Left lung (tissue), 10 donors: ENCODE measurements around the gene ST3GAL3. TPM values are rescaled to one million over a fixed set of nuclear protein-coding genes. Genes with fewer than 3 reads are reported as not detected.

Experiments used
- ATAC-seq: fragments of 200-7000 bp; cut with Tn5 transposase; one replicate; pipeline ENCODE4 v1.9.1; 2020; ENCODE audit warnings: moderate library complexity
- DNase-seq, 4 donors: peaks; one replicate each; pipeline ENCODE4 v3.0.0-alpha.2; 2013 to 2020
- H3K27ac ChIP-seq, 2 donors: fragments of 200-600 bp; sonication (generic) in 1 of 2; one replicate each; pipeline versions ENCODE4 v1.5.0 to v1.8.0; 2020 to 2021
- H3K27me3 ChIP-seq, 2 donors: fragments of 200-600 bp; sonication (generic) in 1 of 2; one replicate each; pipeline versions ENCODE4 v1.5.0 to v1.8.0; 2020 to 2021
- H3K36me3 ChIP-seq, 2 donors: fragments of 200-600 bp; sonication (generic) in 1 of 2; one replicate each; pipeline versions ENCODE4 v1.5.0 to v1.8.0; 2020 to 2021
- H3K4me1 ChIP-seq, 2 donors: fragments of 200-600 bp; one replicate each; pipeline ENCODE4 v1.8.0; 2021
- H3K4me3 ChIP-seq, 2 donors: fragments of 200-600 bp; sonication (generic) in 1 of 2; one replicate each; pipeline versions ENCODE4 v1.5.0 to v1.8.0; 2020 to 2021; ENCODE audit warnings: mild to moderate bottlenecking in 1 of 2
- H3K9me3 ChIP-seq, 2 donors: fragments of 200-600 bp; sonication (generic) in 1 of 2; one replicate each; pipeline versions ENCODE4 v1.5.0 to v1.8.0; 2020 to 2021
- intact Hi-C, 2 donors: fragments of 100-400 bp; cut with DNase I; formaldehyde crosslinking; loops; one replicate each; pipeline versions ENCODE4 v1.11.2 to v1.14.2; 2022
- polyA plus RNA-seq, 6 donors: library from polyadenylated mRNA; unstranded; fragments of 120-200 nt; gene quantifications; one replicate each; pipeline ENCODE4 v1.2.1, GENCODE V29; 2013; ENCODE audit not compliant: insufficient read length in 6 of 6
- total RNA-seq, 2 donors: library from RNA; stranded (reverse); fragmentation: NEBNext Ultra II Directional; extraction: Animal tissue kit (Norgen Biotek cat#: 25700); gene quantifications; one replicate each; pipeline ENCODE4 v1.2.1, GENCODE V29; 2021
- TF ChIP-seq, protein P1 (sequence below), 2 donors: fragments of 200-600 bp; sonication (generic) in 1 of 2; IDR thresholded peaks; one replicate each; pipeline versions ENCODE4 v1.5.0 to v1.8.0; 2021; ENCODE audit warnings: antibody characterized with exemption in 2 of 2
- donor health status: DM: no; HTN: yes; CAD: no.
- donor health status: DM: no; HTN: no; CAD: no.

Gene ST3GAL3
- total and polyA plus RNA-seq, 8 donors, result 18.9 to 42.4 (median 34.4) TPM

DNA sequence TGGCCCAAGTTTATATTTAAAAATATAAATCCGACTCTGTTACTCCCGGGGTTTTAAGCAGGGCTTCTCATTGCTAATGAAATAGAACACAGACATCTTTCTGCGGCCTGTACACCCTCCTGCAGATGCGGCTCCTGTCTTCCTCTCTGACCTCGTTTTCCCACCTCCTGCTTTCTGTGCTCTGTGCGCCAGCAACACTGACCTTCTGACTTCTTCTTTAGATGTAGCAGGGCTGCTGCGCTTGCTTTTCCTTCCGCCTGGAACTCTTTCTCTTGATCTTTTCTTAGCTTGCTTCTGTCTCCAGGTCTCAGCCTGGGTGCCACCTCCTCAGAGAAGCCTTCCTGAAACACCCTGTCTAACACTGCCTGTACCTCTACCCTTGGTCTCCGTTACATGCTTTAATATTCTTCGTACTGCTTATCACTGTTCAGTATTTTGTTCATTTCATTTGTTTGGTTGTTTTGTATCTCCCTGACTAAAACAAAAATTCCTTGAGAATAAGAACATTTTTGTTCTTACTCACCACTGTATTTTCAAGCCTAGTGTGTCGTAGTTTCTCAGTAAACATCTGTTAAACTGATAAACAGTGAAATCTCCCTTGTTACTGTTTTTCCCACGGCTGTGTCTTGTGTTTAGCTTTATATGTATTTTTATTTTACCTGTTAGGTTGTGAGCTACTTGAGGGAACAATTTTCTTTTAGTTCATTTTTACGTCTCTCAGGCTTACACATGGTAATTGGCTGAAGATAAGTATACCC lies 79.0 kb downstream of the ST3GAL3 start:
- Histone ChIP-seq H3K27me3 (no peaks in the 10 kb centered on the region), H3K4me1 (peaks cover 2 to 15% of the 10 kb centered on the region in 2 donors), H3K9me3 (no peaks in the 10 kb centered on the region), H3K4me3 (no peak overlapping the region), H3K36me3 (no peaks in the 10 kb centered on the region), H3K27ac (no peak overlapping the region)
- no peak for DNase-seq
- intact Hi-C loops, result no loop called here
- TF ChIP-seq, protein P1, sequence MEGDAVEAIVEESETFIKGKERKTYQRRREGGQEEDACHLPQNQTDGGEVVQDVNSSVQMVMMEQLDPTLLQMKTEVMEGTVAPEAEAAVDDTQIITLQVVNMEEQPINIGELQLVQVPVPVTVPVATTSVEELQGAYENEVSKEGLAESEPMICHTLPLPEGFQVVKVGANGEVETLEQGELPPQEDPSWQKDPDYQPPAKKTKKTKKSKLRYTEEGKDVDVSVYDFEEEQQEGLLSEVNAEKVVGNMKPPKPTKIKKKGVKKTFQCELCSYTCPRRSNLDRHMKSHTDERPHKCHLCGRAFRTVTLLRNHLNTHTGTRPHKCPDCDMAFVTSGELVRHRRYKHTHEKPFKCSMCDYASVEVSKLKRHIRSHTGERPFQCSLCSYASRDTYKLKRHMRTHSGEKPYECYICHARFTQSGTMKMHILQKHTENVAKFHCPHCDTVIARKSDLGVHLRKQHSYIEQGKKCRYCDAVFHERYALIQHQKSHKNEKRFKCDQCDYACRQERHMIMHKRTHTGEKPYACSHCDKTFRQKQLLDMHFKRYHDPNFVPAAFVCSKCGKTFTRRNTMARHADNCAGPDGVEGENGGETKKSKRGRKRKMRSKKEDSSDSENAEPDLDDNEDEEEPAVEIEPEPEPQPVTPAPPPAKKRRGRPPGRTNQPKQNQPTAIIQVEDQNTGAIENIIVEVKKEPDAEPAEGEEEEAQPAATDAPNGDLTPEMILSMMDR (IDR thresholded peaks at IDR 0.05), result no peak
- no peak for ATAC-seq

GRCh38 chr1:43786960-43787359 lies 79.6 kb downstream of the ST3GAL3 start:
- DNase-seq (no peak), ATAC-seq (peak; percentile 23)
- Histone ChIP-seq H3K4me3 (no peak overlapping the region), H3K4me1 (peaks cover 2 to 10% of the 10 kb centered on the region in 2 donors), H3K27me3 (no peaks in the 10 kb centered on the region), H3K36me3 (no peaks in the 10 kb centered on the region), H3K9me3 (no peaks in the 10 kb centered on the region), H3K27ac (no peak overlapping the region)
- TF ChIP-seq, protein P1 (IDR thresholded peaks at IDR 0.05), result no peak
- intact Hi-C loops, result no loop called here

DNA sequence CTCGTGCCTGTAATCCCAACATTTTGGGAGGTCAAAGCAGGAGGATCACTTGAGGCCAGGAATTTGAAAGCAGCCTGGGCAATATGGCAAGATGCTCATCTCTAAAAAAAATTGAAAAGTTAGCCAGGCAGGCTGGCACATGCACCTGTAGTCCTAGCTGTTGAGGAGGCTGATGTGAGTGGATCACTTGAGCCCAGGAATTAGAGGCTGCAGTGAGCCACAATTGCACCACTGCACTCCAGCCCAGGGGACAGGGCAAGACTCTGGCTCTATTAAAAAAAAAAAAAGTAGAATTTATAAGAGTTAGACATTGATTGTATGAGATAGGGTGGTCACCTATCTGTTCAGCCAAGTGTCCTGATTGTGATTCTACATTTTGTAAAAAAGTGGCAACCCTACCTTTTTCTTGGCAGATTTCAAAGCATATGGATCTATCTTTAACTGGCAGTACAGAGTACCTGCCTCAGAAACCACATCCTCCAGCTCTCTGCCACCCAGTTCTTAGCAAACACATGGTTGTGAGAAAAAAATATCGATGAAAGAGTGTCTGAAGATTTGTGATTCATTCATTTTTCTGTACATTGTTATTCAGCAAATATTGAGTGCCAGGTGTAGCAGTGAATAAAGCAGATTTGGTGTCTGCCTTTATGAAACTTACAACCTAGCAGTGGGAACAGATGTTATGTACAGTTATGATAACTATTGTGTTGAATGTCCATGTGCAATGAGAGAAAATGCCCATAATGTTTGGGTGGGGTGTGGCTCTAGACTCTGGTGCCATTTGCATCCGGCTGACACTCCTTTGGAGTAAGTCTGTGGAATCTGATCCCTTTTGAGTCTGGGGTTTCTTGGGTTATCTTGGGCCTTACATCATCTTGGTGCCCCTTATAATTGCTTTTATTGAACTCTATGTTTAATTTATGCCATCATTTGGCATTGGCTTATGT lies 82.5 kb downstream of the ST3GAL3 start:
- Histone ChIP-seq H3K27me3 (no peaks in the 10 kb centered on the region), H3K9me3 (no peaks in the 10 kb centered on the region), H3K4me1 (no peaks in the 10 kb centered on the region), H3K36me3 (no peaks in the 10 kb centered on the region), H3K27ac (no peak overlapping the region), H3K4me3 (no peak overlapping the region)
- ATAC-seq, result no peak
- no peak for DNase-seq
- intact Hi-C loops, result no loop called here
- TF ChIP-seq, protein P1 (IDR thresholded peaks at IDR 0.05), result no peak

DNA sequence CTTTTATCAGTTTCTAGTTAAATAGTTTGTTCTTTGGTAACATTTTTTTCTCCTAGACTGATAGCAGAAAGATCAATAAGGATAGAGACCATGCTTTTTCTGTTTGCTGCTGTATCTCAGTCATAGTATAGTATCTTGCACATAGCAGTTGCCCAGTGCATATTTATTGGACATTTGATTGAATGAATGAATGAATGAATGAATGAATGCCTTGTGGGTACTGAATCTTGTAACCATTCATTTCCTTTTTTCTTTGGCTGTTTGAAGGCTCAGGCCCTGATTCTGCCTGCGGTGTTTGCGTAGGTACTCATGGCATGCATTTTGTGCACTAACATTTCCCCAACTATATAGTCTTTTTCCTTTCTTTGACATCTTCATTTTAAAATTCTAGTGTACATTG lies 83.9 kb downstream of the ST3GAL3 start:
- no peak for ATAC-seq
- no peaks in the 10 kb centered on the region for H3K9me3 ChIP-seq
- H3K36me3 ChIP-seq, result no peaks in the 10 kb centered on the region
- no peak overlapping the region for H3K27ac ChIP-seq
- no peaks in the 10 kb centered on the region for H3K27me3 ChIP-seq
- DNase-seq, result no peak
- TF ChIP-seq, protein P1 (IDR thresholded peaks at IDR 0.05), result no peak
- intact Hi-C loops, result no loop called here
- H3K4me1 ChIP-seq, result no peaks in the 10 kb centered on the region
- H3K4me3 ChIP-seq, result no peak overlapping the region

GRCh38 chr1:43796111-43796581 lies 88.8 kb downstream of the ST3GAL3 start:
- H3K36me3 ChIP-seq, result no peaks in the 10 kb centered on the region
- H3K4me1 ChIP-seq, result no peaks in the 10 kb centered on the region
- no peaks in the 10 kb centered on the region for H3K9me3 ChIP-seq
- no peaks in the 10 kb centered on the region for H3K27me3 ChIP-seq
- TF ChIP-seq, protein P1 (IDR thresholded peaks at IDR 0.05), result no peak
- no peak overlapping the region for H3K27ac ChIP-seq
- H3K4me3 ChIP-seq, result no peak overlapping the region
- intact Hi-C loops, result no loop called here
- DNase-seq (peak in 2 of 4 donors; percentile 13 to 20), ATAC-seq (no peak)
